ENCODE measurements around the gene TMPRSS11F.

DNA sequence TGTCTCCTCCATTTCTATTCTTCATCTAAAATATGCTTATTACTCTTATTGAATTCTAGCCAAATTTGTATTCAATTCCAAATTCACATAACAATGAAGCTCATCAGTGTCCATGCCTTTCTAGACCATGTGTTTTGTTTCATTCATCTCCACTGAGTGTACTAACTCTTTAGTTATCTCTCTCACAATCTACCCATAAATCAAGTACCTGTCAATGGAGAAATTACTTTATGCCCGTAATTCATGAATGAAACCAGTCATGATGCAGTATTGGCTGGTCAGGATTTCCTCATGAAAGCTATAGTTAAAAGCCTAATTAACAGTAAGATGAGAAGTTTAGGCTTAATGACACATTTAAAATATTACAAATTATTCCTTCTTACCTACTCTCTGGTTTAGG lies 12.2 kb upstream of the TMPRSS11F start:
- no peak for TF ChIP-seq POLR2A (IDR thresholded peaks at IDR 0.05)
- no peak for TF ChIP-seq CTCF (IDR thresholded peaks at IDR 0.05)
- TF ChIP-seq POLR2AphosphoS5 (IDR thresholded peaks at IDR 0.05; ENCODE audit: insufficient read depth in 1 of 2, low read depth in 1 of 2): no peak
